Middle frontal gyrus (tissue), 1 donor: ENCODE results near the gene TMEM86A.
"Not testable (repeated sequence)": the region's sequence is repeated elsewhere in the genome, so short reads cannot be mapped to it uniquely, and the experiment has no call there.

ENCODE experiments used
- DNase-seq: peaks from one replicate; pipeline ENCODE4 v3.0.0-alpha.2; 2015; ENCODE audit warnings: low spot score; ENCODE audit errors: extremely low spot score

The TMEM86A gene, protein sequence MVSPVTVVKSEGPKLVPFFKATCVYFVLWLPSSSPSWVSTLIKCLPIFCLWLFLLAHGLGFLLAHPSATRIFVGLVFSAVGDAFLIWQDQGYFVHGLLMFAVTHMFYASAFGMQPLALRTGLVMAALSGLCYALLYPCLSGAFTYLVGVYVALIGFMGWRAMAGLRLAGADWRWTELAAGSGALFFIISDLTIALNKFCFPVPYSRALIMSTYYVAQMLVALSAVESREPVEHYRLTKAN

DNA sequence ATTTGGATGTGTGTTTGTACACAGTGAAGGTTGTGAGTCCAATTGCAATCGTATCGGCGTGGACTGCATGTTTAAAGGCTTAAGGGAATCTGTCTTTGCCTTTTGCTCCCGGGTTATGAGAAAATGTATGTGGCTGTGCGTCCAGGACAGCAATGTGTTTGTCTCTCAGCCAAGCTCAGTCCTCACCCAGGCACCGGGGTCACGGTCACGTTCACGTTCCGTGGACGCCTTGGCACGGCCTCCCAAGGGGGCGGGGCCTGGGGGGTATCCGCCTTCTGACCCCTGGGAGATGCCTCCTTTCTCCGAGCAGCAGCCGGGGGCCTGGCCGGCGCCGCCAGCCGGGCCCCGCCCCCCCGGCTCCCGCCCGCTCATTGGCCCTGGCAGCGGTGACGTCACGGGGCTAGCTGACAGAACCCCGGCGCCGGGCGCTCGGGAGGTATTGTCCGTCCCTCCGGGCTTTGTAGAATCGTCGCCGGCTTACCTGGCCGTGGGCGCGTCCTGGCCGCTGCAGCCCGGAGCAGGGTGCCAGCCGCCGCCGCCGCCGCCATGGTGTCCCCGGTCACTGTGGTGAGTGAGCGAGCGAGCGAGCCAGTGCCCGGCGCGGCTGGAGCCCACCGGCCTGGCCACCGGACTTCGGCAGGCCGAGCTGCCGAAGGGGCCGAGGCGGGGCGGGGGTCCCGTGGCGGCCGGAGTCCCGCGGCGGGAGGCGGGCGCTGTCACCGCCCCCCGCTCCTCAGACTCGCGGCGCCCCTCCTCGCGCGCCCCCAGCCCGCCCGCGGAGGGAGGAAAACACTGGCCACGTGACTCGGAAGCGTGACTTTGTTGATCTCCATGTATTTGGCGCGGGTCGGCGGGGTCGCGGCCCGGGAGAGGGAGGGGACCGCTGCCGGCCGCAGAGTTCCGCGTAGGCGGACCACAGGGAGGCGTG is at the start of gene TMEM86A:
TMEM86A (plus strand) TSS at position 439 of the 928 bp plus-strand sequence; CDS start at position 547, 108 bp downstream.
- peak; percentile 81 for DNase-seq

DNA sequence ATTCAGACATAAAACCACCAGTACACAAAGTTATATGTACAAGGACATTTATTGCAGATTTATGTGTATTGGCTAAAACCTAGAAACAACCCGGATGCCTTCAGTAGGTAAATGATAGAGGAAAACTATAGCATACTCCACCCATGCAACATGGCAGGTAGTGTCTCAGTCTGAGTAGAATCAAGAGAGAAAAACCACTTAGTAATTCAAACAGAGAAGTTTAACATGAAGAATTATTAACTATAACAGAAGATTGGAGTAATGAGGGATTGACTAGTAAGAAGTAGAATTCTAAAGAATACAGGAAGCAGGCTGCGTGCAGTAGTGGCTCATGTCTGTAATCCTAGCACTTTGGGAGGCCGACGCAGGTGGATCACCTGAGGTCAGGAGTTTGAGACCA is 48.2 kb upstream of the TMEM86A start:
- DNase-seq = no peak

DNA sequence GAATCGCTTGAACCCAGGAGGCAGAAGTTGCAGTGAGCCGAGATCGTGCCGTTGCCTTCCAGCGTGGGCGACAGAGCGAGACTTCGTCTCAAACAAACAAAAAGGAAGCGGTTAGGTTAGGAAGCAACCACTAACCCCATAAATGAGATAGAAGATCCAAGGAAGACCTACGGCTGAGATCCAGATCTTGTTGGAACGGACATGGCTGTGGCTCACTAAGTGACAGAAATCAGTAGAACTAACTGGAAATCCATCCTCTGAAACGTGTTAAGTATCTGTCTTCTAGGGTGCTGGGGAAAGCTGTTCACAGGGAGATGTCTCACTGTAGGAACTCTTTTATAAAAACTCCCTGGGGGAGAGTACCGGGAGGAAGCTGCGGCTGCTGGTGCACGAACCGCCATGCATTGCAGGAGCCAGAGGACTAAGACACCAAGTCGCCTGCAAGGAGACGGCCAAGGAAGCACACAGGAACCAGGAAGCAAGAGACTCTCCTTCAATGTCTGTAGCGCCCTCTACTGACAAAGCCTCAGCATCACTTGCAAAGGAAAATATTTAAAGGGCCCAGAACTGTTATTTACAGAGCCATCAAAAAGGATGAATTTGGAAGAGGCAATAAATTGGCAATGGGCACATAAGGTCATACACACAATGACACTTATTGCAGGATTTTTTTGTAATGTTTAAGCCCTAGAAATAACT is 47.6 kb upstream of the TMEM86A start:
- DNase-seq = no peak

DNA sequence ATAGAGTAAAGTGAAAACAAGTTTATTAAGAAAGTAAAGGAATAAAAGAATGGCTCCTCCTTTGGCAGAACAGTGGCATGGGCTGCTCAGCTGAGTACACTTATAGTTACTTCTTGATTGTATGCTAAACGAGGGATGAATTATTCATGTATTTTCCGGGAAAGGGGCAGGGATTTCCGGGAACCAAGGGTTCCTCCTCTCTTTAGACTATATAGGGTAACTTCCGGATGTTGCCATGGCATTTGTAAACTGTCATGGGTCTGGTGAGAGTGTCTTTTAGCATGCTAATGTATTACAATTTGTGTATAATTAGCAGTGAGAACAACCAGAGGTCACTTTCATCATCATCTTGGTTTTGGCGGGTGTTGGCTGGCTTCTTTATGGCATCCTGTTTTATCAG is 40.9 kb upstream of the TMEM86A start:
- DNase-seq = no peak

DNA sequence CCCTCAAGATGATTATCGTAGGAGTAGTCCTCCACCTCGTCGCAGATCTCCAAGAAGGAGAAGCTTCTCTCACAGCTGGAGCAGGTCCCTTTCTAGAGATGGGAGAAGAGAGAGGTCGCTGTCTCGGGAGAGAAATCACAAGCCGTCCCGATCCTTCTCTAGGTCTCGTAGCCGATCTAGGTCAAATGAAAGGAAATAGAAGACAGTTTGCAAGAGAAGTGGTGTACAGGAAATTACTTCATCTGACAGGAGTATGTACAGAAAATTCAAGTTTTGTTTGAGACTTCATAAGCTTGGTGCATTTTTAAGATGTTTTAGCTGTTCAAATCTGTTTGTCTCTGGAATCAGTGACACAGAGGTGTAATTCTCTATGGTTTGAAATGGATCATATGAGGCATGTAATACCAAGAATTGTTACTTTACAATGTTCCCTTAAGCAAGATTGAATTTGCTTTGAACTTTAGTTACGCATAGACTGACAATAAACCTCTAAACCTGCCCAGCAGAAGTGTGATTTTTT is 33.2 kb upstream of the TMEM86A start:
- DNase-seq = not testable (repeated sequence)

DNA sequence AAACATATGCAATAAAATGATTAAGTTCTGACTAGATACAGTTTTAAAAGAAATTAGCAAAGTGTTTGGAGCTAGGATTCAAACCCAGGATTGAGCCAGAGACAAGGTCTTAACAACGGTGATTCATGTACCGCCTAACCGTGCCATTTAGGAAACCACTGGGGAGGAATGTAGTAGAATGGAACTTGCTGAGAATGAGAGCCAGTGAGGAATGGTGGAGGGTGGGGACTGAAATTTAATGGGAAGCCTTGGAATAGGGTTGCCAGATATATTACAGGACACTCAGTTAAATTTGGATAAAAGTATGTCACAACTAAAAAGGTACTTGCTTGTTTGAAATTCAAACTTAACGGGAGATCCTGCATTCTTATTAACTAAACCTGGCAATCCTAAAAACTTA is 30.4 kb upstream of the TMEM86A start:
- DNase-seq = no peak

DNA sequence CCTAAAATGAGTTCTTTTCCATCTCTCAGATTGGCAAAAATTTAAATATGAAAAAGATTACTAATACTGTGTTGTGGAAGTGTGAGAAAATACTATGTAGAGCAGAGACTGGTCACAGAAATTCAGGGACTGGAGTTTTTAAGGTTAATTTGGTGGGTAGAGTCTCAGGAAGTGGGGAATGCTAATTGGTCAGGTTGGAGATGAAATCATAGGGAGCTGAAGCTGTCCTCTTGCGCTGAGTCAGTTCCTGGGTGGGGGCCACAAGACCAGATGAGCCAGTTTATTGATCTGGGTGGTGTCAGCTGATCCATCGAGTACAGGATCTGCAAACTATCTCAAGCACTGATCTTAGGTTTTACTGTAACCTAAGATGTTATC is 29.4 kb upstream of the TMEM86A start:
- no peak for DNase-seq

DNA sequence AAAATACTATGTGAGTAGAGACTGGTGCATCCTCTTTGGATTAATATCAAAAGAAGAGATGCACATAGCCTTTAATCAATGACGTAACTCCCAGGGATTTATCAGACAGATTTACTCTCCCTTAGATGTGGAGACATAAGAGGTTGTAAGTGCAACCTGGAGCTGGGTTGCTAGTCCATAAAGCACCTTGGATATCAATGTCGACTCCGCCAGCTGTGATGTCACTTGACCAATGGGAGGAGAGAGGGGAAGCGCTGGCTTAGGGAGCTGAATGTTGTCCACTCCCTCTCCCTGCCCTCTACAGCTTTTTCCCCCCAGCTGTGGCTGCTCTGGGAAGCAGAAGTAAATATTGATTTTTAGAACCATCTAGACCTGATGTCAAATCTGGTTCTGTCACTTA is 28.9 kb upstream of the TMEM86A start:
- no peak for DNase-seq

DNA sequence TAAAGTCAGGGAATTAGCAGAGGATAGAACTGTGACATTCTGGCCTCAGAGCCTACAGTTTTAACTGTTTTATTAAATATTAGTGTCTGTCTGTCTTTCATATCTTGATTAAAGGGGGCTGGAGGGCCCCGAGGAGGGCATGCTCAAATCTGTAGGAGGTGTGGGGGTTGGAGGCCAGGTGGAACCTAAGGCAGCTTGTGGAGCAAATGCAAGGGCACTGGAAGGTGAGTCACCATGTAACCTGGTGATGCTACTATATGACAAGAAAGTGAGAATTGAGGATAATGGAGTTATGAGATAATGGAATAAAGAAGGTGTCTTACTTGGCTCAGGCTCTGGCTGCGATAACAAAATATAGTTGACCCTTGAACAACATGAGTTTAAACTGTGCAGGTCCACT is 27.3 kb upstream of the TMEM86A start:
- DNase-seq = no peak

DNA sequence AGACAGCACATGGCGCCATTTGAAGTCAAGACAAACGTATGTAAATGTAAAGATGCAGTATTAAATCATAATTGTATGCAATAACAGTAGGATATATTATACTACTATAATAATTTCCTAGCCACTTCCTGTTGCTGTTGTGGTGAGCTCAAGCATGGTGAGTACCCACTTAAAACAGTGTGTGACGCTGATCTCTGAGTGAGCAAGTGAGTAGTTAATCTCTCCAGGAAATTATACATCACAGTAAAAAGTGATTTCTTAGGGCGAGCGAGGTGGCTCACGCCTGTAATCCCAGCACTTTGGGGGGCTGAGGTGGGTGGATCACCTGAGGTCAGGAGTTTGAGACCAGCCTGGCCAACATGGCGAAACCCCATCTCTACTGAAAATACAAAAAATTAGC is 26.4 kb upstream of the TMEM86A start:
- DNase-seq = not testable (repeated sequence)

DNA sequence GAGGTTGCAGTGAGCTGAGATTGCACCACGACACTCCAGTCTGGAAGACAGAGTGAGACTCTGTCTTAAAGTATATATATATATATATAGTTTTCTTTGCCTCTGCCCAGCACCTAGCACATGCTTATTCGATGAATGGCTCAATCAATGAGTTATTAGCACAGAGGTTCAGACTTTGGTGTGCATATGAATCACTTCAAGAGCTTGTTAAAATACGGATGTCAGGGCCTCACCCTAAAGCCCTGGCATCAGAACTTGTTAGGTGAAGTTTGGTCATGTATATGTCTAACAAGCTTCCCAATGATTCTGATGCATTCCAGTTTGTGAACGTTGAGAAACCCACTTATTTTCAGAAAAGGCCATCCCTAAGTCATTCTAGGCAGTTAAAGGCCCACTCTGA is 21.8 kb upstream of the TMEM86A start:
- no peak for DNase-seq

DNA sequence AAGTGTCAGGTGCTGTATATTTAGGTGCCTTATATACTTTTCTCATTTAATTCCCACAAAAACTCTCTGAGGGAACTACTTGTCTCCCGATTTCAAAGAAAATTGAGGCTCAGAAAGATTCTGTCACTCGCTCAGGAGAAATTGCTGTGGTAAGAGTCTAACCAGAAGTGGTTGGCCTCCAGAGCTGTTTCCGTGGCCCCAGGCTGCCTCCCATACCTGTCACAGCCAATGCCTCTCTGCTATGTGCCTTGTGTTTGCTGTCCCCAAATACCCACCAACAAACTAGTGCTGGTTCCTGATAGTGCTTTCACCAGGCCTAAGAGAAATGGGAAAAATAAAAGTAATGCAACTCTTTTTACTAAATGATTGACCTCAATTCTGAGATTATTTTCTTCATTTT is 21.0 kb upstream of the TMEM86A start:
- DNase-seq = no peak

DNA sequence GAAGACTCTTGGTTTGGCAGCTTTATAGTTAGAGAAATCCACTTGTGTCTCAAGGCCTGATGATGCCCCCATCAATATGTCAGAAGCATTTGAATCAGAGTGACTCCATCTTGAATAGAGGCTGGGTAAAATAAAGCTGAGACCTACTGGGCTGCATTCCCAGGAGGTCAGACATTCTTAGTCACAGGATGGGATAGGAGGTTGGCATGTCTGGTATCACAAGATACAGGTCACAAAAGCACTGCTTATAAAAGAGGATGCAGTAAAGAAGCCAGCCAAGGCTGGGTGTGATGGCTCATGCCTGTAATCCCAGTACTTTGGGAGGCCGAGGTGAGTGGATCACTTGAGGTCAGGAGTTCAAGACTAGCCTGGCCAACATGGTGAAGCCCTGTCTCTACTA is 16.6 kb upstream of the TMEM86A start:
- DNase-seq = not testable (repeated sequence)

DNA sequence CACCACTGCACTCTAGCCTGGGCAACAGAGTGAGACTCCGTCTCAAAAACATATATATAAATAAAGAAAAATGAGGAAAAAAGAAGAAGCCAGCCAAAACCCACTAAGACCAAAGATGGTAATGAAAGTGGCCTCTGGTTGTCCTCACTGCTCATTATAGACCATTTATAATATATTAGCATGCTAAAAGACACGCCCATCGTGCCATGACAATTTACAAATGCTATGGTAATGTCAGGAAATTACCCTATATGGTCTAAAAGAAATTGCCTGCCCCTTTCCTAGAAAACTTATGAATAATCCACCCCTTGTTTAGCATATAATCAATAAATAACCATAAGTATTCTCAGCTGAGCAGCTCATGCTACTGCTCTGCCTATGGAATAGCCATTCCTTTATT is 16.1 kb upstream of the TMEM86A start:
- no peak for DNase-seq

DNA sequence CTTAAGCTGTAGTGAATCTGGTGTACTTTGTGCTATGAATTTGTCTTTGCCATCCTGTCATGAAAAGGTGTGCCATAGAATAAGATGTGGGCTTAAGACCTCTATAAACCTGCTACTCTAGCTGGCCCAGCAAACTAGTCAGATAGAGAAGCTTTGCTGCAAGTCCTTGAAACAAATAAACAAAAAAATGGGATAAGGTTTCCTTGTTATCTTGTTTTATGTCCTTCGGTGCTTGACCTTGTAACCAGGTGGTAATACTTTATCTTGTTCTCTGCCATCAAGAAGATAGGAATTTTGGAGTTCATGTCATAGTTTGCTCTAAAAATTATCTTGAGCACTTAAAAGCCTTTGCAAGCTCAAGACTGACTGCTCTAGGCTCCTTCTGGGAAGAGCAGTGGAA is 14.3 kb upstream of the TMEM86A start:
- no peak for DNase-seq

DNA sequence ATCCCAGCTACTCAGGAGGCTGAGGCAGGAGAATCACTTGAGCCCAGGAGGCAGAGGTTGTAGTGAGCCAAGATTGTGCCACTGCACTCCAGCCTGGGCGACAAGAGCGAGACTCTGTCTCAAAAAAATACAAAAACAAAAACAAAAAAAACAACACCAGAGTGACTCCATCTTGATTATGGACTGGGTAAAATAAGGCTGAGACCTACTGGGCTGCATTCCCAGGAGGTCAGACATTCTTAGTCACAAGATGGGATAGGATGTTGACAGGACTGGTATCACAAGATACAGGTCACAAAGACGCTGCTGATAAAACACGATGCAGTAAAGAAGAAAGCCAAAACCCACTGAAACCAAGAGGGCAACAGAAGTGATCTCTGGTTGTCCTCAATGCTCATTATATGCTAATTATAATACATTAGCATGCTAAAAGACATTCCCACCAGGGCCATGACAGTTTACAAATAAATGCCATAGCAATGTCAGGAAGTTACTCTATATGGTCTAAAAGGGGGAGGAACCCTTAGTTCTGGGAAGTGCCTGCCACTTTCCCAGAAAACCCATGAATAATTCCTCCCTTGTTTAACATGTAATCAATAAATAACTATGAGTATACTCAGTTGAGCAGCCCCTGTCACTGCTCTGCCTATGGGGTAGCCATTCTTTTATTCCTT is 7.0 kb upstream of the TMEM86A start:
- not testable (repeated sequence) for DNase-seq

DNA sequence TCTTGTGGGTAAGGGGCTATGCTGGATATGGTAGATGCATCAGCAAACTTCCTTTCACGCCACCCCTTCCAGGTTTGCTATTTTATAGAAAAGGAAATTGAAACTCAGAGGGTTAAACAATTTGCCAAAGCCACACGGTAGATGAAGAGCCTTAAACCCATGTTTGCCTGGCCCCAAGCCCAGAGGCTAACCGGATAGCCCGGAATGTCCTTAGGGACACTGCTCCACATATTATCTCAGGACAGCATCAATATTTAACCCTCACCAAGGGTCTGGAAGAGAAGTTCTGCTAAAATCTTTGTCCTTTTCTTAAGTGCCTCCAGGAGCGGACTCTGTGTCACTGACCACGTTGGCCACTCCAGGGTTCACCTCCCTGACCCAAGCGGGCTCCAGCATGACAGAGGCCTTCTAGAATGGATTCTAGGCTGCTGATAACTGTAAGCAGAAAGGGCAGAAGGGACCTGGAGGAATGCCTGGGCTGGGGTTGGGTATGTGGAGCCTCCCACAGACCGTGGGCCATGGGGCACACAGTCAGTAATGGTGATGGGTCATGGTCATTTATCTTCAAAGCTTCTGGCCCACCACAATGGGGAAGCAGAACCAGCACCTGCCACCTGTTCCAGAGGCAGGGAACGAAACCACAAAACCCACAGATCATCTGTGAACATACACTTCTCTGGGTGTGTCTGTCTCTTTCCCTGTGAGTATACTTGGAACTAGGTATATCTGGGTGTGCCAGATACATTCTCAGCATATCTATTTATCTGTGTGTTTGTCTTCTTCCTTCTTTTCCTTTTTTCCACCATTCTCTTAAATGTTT is 5.4 kb upstream of the TMEM86A start:
- DNase-seq = no peak

DNA sequence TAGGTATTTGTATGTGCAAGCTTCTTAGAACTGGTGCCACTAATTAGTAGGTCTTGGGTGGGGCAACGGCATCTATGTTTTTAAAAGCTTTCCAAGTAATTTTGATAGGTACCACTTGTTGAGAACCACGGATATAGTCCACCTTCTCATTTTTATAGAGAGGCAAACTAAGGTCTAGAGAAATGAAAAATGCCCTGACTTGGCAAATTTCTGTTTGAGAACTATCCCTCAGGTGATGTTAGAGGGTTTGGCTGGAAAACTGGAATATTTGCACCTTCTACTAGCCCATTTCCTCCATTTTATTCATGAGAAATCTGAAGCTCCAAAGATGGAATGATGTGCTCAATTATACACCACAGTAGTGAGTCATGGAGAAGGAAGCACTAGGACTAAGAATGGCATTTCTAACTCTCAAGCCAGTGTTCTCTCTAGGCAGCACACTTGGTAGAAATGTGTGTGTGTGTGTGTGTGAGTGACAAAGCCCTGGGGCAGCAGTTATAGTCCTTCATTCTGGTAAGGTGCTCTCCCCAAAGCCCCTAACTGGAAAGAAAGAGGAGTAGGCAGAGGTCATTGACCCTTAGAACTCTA is 1.8 kb upstream of the TMEM86A start:
- no peak for DNase-seq

DNA sequence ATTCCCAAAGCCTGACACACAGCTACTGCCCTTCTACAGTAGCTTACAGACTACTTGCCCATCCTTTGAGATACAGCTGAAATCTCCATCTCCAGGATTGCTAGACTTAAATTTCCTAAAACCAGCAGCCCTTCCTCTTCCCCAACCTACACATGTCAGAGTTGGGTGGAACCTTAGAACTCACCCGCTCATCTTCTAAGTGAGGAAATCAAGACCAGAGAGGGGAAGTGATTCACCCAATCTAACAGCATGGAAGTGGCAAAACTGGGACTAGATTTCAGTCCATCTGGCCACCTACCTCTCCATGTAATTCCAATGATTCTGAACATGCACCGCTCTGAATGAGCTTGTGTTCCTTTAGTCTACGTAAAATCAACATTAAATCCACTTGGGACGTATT is 1.0 kb upstream of the TMEM86A start:
- no peak for DNase-seq

DNA sequence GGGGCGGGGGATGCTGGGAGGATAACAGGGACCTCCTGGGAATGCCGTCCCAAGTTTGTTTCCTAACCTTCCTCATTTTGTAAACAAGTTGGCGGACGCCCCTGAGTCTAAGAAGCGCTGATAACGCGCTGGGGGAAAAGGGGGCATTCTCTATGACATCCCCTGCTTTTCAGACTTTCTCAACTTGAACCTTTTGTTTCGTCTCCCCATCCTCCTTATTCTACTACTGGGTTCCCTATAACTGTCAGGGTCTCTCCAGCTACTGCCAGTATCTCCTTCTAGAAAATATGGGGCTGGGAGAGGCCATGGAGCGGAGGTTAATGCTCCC is 654 bp downstream of the TMEM86A start:
- no peak for DNase-seq
